ENCODE measurements around the gene FSHR. TPM values are rescaled to one million over a fixed set of nuclear protein-coding genes. Genes with fewer than 3 reads are reported as not detected.

FSHR gene
- total RNA-seq, 2 donors from 2014 or later, result not detected

DNA sequence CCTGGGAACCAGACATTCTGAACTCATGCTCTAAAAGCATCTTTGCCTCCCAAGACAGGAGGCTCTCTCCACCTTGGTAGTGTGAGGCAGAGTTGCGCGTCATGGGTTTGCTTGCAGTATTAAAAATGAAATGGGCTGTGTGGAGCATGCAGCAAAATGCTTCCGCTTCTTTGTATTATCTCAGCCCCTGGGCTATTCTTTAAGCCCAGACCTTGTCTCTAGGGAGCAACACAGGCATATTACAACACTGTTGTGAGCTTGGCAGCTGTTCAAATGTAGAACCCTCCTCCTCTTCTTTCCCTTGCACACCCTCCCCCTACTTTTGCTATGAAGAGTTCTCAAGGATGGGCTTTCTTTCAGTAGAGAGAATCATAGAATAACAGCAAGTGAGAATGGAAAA lies 213.7 kb downstream of the FSHR start:
- TF ChIP-seq, protein P1, sequence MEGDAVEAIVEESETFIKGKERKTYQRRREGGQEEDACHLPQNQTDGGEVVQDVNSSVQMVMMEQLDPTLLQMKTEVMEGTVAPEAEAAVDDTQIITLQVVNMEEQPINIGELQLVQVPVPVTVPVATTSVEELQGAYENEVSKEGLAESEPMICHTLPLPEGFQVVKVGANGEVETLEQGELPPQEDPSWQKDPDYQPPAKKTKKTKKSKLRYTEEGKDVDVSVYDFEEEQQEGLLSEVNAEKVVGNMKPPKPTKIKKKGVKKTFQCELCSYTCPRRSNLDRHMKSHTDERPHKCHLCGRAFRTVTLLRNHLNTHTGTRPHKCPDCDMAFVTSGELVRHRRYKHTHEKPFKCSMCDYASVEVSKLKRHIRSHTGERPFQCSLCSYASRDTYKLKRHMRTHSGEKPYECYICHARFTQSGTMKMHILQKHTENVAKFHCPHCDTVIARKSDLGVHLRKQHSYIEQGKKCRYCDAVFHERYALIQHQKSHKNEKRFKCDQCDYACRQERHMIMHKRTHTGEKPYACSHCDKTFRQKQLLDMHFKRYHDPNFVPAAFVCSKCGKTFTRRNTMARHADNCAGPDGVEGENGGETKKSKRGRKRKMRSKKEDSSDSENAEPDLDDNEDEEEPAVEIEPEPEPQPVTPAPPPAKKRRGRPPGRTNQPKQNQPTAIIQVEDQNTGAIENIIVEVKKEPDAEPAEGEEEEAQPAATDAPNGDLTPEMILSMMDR (IDR thresholded peaks at IDR 0.05), result no peak
- no peaks in the 10 kb centered on the region for H3K36me3 ChIP-seq
- H3K4me3 ChIP-seq, result no peak overlapping the region
- no peak overlapping the region for H3K27ac ChIP-seq
- no peak for ATAC-seq (ENCODE audit: insufficient number of reproducible peaks, low FRiP score, low read depth)
- DNase-seq (ENCODE audit: low spot score), result no peak
- peaks cover 0 to 10% of the 10 kb centered on the region in 2 donors for H3K4me1 ChIP-seq (ENCODE audit: control insufficient read depth in 1 of 2, low read depth in 2 of 2)
- no peaks in the 10 kb centered on the region for H3K9me3 ChIP-seq
- no peaks in the 10 kb centered on the region for H3K27me3 ChIP-seq (replicated peaks; ENCODE audit: insufficient read depth)

DNA sequence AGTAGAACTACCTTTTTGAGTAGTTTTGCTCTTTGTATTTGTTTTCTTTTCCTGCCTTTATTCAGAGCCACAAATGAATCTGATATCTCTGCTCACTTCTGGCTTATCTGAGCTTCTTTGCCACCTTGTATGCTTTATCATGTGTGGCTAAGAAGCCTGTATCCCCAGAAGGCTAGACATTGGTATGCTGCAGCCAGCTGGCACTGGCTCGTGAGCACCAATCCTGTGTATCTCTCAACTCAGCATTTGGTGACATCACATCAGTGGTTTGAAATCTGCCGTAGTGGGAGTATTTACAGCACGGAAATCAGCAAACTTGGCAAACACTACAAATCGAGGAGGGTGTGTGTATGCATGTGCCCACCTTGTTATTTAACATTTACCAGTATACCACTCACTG lies 215.1 kb downstream of the FSHR start:
- Histone ChIP-seq H3K4me1 (ENCODE audit: control insufficient read depth in 1 of 2, low read depth in 2 of 2) (peaks cover 0 to 10% of the 10 kb centered on the region in 2 donors), H3K9me3 (no peaks in the 10 kb centered on the region), H3K36me3 (no peaks in the 10 kb centered on the region), H3K27ac (no peak overlapping the region), H3K27me3 (replicated peaks; ENCODE audit: insufficient read depth) (no peaks in the 10 kb centered on the region), H3K4me3 (no peak overlapping the region)
- TF ChIP-seq, protein P1 (IDR thresholded peaks at IDR 0.05), result no peak
- DNase-seq (ENCODE audit: low spot score) (no peak), ATAC-seq (ENCODE audit: insufficient number of reproducible peaks, low FRiP score, low read depth) (no peak)

DNA sequence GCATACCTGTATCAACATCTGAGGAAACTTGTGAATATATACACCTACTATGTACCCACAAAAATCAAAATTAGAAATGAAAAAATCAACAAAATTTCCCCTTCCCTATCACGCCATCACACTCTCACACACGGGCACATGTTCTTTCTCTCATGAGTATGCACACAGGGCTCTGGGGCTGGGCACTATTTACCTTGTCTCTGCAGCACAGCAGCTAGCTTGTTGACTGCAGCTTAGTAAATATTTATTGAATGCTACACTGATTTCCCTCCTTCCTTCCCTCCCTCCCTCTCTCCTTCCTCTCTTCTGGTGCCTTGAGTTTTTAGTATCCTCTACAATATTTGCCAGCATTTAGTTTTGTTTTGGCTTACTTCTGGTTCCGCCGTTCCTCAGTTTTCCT lies 216.1 kb downstream of the FSHR start:
- Histone ChIP-seq H3K4me3 (no peak overlapping the region), H3K27ac (no peak overlapping the region), H3K4me1 (ENCODE audit: control insufficient read depth in 1 of 2, low read depth in 2 of 2) (peaks cover 0 to 2% of the 10 kb centered on the region in 2 donors), H3K36me3 (no peaks in the 10 kb centered on the region), H3K27me3 (replicated peaks; ENCODE audit: insufficient read depth) (no peaks in the 10 kb centered on the region), H3K9me3 (no peaks in the 10 kb centered on the region)
- TF ChIP-seq, protein P1 (IDR thresholded peaks at IDR 0.05), result no peak
- ATAC-seq (ENCODE audit: insufficient number of reproducible peaks, low FRiP score, low read depth) (no peak), DNase-seq (ENCODE audit: low spot score) (no peak)

DNA sequence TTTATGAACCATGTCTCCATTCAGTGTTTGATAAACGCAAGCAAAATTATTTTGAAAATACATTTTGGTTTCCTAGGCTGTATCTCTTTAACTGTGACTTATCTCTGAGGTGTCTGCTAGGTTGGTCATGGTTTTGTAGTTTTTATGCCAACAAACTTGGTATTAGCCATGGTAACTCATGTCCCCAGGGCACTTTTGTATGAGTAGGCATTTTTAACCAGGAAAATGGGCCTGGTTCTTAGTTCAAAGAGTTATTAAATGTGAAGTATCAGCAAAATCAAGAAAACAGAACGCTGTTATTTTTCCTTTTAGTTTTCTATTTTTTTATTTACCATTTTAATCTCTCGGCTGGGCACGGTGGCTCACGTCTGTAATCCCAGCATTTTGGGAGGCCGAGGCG lies 219.5 kb downstream of the FSHR start:
- Histone ChIP-seq H3K36me3 (no peaks in the 10 kb centered on the region), H3K27me3 (replicated peaks; ENCODE audit: insufficient read depth) (no peaks in the 10 kb centered on the region), H3K27ac (no peak overlapping the region), H3K9me3 (no peaks in the 10 kb centered on the region), H3K4me1 (ENCODE audit: control insufficient read depth in 1 of 2, low read depth in 2 of 2) (no peaks in the 10 kb centered on the region), H3K4me3 (no peak overlapping the region)
- ATAC-seq (ENCODE audit: insufficient number of reproducible peaks, low FRiP score, low read depth), result no peak
- no peak for DNase-seq (ENCODE audit: low spot score)
- TF ChIP-seq, protein P1 (IDR thresholded peaks at IDR 0.05), result no peak

DNA sequence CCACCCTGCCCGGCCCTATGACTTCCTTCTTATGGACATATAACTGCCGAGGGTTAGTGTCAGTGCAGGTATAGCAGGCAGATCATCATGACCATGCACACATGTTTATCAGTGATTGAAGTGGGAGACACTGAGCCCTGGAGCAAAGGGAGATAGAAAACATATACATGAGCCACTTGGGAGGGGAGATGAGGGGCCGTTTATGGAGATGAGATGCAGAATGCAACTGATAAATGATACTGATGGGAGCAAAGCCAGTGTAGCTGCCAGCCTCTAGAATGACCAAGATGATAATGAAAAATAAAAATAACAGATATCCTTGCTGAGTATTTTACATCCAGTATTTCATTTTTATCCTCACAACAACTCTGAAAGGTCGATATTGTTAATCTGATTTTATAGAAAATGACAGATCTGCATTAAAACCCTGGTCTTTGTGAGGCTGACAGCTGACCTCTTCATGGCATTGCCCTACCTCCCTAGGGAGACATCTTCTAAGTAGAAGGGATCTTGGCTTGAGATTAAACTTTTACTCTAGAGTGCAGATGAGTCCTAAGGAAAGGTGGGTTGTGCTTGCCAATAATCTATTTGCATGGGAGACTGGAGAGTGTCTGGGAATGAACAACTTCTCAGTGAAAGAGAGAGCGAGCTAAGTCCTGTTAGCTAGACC lies 220.4 kb downstream of the FSHR start:
- TF ChIP-seq, protein P1 (IDR thresholded peaks at IDR 0.05), result no peak
- no peaks in the 10 kb centered on the region for H3K27me3 ChIP-seq (replicated peaks; ENCODE audit: insufficient read depth)
- H3K27ac ChIP-seq, result no peak overlapping the region
- no peaks in the 10 kb centered on the region for H3K9me3 ChIP-seq
- no peak for ATAC-seq (ENCODE audit: insufficient number of reproducible peaks, low FRiP score, low read depth)
- no peaks in the 10 kb centered on the region for H3K36me3 ChIP-seq
- no peak overlapping the region for H3K4me3 ChIP-seq
- no peaks in the 10 kb centered on the region for H3K4me1 ChIP-seq (ENCODE audit: control insufficient read depth in 1 of 2, low read depth in 2 of 2)
- DNase-seq (ENCODE audit: low spot score), result no peak
